Parathyroid adenoma (tissue), 2 donors: ENCODE results near the gene TEX12.

Experiments
- H2AFZ ChIP-seq: fragments of 300-600 bp; sonication (generic); one replicate; pipeline ENCODE4 v1.7.0; 2017; ENCODE audit warnings: antibody characterized with exemption, mild to moderate bottlenecking
- H3K27ac ChIP-seq: fragments of 300-600 bp; sonication (generic); one replicate; pipeline ENCODE4 v1.7.0; 2017
- H3K27me3 ChIP-seq: fragments of 300-600 bp; sonication (generic); one replicate; pipeline ENCODE4 v1.7.0; 2017; ENCODE audit warnings: low read length; ENCODE audit not compliant: control insufficient read depth, insufficient read depth
- H3K36me3 ChIP-seq: fragments of 300-600 bp; sonication (generic); one replicate; pipeline ENCODE4 v1.7.0; 2017; ENCODE audit warnings: low read length; ENCODE audit not compliant: control insufficient read depth, insufficient read depth
- H3K4me1 ChIP-seq: fragments of 300-600 bp; sonication (generic); one replicate; pipeline ENCODE4 v1.7.0; 2017; ENCODE audit warnings: control low read depth
- H3K4me2 ChIP-seq: fragments of 300-600 bp; sonication (generic); one replicate; pipeline ENCODE4 v1.7.0; 2017; ENCODE audit warnings: low read length
- H3K4me3 ChIP-seq: fragments of 300-600 bp; sonication (generic); one replicate; pipeline ENCODE4 v1.7.0; 2017; ENCODE audit warnings: low read depth, low read length
- H3K79me2 ChIP-seq: fragments of 300-600 bp; sonication (generic); one replicate; pipeline ENCODE4 v1.7.0; 2017; ENCODE audit warnings: control low read depth
- H3K9ac ChIP-seq: fragments of 300-600 bp; sonication (generic); one replicate; pipeline ENCODE4 v1.7.0; 2017; ENCODE audit warnings: mild to moderate bottlenecking
- H3K9me3 ChIP-seq: fragments of 300-600 bp; sonication (generic); one replicate; pipeline ENCODE4 v1.7.0; 2017; ENCODE audit warnings: low read length; ENCODE audit not compliant: control insufficient read depth
- TF ChIP-seq, protein P1 (sequence below): fragments of 300-600 bp; sonication (generic); IDR thresholded peaks from one replicate; pipeline ENCODE4 v1.7.0; 2017; ENCODE audit warnings: antibody characterized with exemption, mild to moderate bottlenecking
- donor health status: primary hyperparathyroidism.

TEX12 gene

GRCh38 chr11:112210890-112211289 lies 43.7 kb downstream of the TEX12 start:
- Histone ChIP-seq H3K4me2 (no peak overlapping the region), H3K36me3 (no peaks in the 10 kb centered on the region), H3K4me1 (no peaks in the 10 kb centered on the region), H3K27me3 (no peaks in the 10 kb centered on the region), H3K4me3 (no peak overlapping the region), H3K79me2 (no peaks in the 10 kb centered on the region), H2AFZ (no peak overlapping the region), H3K9me3 (no peaks in the 10 kb centered on the region), H3K9ac (no peak overlapping the region), H3K27ac (no peak overlapping the region)
- TF ChIP-seq, protein P1, sequence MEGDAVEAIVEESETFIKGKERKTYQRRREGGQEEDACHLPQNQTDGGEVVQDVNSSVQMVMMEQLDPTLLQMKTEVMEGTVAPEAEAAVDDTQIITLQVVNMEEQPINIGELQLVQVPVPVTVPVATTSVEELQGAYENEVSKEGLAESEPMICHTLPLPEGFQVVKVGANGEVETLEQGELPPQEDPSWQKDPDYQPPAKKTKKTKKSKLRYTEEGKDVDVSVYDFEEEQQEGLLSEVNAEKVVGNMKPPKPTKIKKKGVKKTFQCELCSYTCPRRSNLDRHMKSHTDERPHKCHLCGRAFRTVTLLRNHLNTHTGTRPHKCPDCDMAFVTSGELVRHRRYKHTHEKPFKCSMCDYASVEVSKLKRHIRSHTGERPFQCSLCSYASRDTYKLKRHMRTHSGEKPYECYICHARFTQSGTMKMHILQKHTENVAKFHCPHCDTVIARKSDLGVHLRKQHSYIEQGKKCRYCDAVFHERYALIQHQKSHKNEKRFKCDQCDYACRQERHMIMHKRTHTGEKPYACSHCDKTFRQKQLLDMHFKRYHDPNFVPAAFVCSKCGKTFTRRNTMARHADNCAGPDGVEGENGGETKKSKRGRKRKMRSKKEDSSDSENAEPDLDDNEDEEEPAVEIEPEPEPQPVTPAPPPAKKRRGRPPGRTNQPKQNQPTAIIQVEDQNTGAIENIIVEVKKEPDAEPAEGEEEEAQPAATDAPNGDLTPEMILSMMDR: no peak

- Histone ChIP-seq H3K4me1 (no peaks in the 10 kb centered on the region), H2AFZ (no peak overlapping the region), H3K79me2 (no peaks in the 10 kb centered on the region), H3K27me3 (no peaks in the 10 kb centered on the region), H3K36me3 (no peaks in the 10 kb centered on the region), H3K9me3 (no peaks in the 10 kb centered on the region), H3K4me2 (no peak overlapping the region), H3K4me3 (no peak overlapping the region), H3K9ac (no peak overlapping the region), H3K27ac (no peak overlapping the region)
- TF ChIP-seq, protein P1: no peak
Observed at GRCh38 chr11:112211536-112211935, 44.4 kb downstream of the TEX12 start.

- H3K79me2 ChIP-seq: no peaks in the 10 kb centered on the region
- H3K27me3 ChIP-seq: no peaks in the 10 kb centered on the region
- no peak overlapping the region for H3K4me2 ChIP-seq
- no peak overlapping the region for H3K4me3 ChIP-seq
- H2AFZ ChIP-seq: no peak overlapping the region
- H3K4me1 ChIP-seq: no peaks in the 10 kb centered on the region
- H3K9ac ChIP-seq: no peak overlapping the region
- no peaks in the 10 kb centered on the region for H3K9me3 ChIP-seq
- TF ChIP-seq, protein P1: no peak
- H3K27ac ChIP-seq: no peak overlapping the region
- no peaks in the 10 kb centered on the region for H3K36me3 ChIP-seq
Observed at GRCh38 chr11:112212290-112212689, 45.1 kb downstream of the TEX12 start.

DNA sequence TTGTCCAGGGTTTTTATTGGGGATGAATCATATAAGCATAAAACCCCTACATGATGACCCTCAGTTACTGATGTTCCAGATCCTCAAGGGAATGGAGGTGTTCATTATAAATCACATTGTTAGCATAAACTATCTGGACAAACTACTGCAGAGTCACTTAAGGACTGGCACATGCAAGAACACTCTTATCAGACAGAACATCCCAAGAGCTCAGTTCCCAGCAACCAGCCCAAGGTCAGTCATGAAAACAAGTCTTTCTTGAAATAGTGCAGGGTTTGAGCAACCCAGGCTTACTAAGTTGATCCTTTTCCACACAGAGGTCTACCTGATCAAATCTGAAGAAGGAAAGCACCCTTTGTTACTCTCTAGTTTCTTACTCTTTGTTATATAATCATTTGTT lies 45.5 kb downstream of the TEX12 start:
- Histone ChIP-seq H3K9me3 (no peaks in the 10 kb centered on the region), H3K36me3 (no peaks in the 10 kb centered on the region), H3K4me1 (no peaks in the 10 kb centered on the region), H3K4me2 (no peak overlapping the region), H3K9ac (no peak overlapping the region), H2AFZ (no peak overlapping the region), H3K4me3 (no peak overlapping the region), H3K27ac (no peak overlapping the region), H3K27me3 (no peaks in the 10 kb centered on the region), H3K79me2 (no peaks in the 10 kb centered on the region)
- TF ChIP-seq, protein P1: no peak

DNA sequence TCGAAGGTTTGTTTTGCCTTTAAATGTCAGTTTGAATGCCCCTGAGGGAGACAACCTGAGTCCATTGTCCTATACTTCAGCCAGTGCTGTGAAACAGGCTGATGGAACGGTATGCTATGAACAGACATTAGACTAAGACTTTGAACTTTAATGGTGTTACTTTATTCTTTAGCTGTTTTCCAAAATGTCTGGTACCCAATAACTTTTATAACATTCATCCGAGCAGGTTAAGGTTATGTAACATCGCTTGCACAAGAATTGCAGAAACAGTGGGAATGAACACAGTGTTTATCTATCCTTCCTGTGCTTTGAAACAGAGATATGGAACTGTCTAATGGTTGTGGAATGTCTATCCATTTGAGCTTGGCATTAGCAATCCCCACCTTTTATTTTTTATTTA lies 46.6 kb downstream of the TEX12 start:
- H3K79me2 ChIP-seq: no peaks in the 10 kb centered on the region
- no peaks in the 10 kb centered on the region for H3K4me1 ChIP-seq
- H3K27ac ChIP-seq: no peak overlapping the region
- H3K27me3 ChIP-seq: no peaks in the 10 kb centered on the region
- TF ChIP-seq, protein P1: no peak
- no peak overlapping the region for H3K4me2 ChIP-seq
- H3K9ac ChIP-seq: no peak overlapping the region
- no peak overlapping the region for H2AFZ ChIP-seq
- H3K9me3 ChIP-seq: no peaks in the 10 kb centered on the region
- no peaks in the 10 kb centered on the region for H3K36me3 ChIP-seq
- H3K4me3 ChIP-seq: no peak overlapping the region
